ENCODE results near the gene ILK.
A peak's percentile ranks its signal among the peaks of the same experiment; 100 is the strongest.

The ILK gene

DNA sequence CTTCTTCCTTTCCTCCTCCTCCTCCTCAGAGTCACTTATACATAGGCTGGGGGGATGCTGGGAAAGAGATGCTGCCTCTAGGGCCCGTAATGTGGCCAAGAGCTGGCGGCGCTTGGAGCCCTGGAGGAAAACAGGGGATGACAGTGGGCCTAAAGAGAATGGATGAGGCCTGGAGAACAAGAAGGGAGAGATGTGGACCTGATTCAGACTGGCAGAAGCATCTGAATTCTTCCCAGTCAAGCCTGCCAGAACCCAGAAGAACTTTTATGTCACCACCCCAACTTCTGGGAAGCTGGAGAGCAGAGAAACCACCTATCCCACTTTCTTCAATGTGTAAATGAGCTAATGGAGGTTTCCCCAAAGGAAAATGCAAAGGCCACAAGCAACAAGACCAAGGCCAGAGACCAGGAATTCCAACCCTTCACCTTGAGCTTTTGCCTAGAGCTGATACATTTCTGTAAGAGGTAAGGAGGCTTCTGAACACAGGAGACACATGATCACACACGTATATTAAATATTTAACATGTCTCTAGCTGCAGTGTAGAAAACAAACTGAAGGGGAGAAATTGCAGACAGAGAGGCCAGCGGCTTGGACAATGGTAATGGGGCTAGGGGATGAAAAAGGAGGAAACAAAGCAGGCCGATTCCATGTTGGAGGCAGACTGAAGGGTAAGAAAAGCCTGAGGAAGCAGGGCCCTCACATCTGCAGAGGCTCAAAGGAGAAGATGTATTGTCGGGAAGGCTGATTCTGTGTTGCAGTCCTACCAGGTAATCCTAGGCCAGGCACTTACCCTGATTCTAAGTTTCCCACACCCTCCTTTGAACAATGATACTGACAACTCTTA lies 1.3 kb upstream of the ILK start:
- H3K27me3 ChIP-seq = no peaks in the 10 kb centered on the region
- peaks cover 5% of the 10 kb centered on the region for H3K4me1 ChIP-seq
- no peak for DNase-seq
- H3K9me3 ChIP-seq = no peaks in the 10 kb centered on the region
- TF ChIP-seq, protein P1, sequence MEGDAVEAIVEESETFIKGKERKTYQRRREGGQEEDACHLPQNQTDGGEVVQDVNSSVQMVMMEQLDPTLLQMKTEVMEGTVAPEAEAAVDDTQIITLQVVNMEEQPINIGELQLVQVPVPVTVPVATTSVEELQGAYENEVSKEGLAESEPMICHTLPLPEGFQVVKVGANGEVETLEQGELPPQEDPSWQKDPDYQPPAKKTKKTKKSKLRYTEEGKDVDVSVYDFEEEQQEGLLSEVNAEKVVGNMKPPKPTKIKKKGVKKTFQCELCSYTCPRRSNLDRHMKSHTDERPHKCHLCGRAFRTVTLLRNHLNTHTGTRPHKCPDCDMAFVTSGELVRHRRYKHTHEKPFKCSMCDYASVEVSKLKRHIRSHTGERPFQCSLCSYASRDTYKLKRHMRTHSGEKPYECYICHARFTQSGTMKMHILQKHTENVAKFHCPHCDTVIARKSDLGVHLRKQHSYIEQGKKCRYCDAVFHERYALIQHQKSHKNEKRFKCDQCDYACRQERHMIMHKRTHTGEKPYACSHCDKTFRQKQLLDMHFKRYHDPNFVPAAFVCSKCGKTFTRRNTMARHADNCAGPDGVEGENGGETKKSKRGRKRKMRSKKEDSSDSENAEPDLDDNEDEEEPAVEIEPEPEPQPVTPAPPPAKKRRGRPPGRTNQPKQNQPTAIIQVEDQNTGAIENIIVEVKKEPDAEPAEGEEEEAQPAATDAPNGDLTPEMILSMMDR (IDR thresholded peaks at IDR 0.05; ENCODE audit: low read depth, low read length) = no peak
- peak overlapping the region; percentile 85 for H3K4me3 ChIP-seq (ENCODE audit: low read depth, low read length)
- peaks cover 23% of the 10 kb centered on the region for H3K36me3 ChIP-seq

DNA sequence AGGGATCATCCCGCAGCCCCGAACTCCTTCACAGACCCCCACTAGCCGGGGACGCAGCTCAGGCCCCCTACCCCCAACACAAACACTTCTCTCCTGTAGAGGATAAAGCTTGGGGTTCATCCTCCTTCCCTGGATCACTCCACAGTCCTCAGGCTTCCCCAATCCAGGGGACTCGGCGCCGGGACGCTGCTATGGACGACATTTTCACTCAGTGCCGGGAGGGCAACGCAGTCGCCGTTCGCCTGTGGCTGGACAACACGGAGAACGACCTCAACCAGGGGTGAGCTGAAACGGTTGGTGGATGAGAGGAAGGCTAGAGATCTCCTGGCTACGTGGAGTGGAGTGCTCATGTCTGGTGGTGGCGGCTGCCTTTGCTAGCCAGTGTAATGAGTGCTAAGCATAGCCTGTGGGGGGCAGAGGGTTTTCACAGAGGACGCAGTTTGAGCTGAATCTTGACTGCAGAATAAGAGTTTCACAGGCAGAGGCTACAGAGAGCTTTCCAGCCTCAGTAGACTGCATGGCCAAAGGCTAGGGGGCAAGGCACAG lies 580 bp downstream of the ILK start:
- H3K36me3 ChIP-seq = peaks cover 23% of the 10 kb centered on the region
- DNase-seq = peak; percentile 50

DNA sequence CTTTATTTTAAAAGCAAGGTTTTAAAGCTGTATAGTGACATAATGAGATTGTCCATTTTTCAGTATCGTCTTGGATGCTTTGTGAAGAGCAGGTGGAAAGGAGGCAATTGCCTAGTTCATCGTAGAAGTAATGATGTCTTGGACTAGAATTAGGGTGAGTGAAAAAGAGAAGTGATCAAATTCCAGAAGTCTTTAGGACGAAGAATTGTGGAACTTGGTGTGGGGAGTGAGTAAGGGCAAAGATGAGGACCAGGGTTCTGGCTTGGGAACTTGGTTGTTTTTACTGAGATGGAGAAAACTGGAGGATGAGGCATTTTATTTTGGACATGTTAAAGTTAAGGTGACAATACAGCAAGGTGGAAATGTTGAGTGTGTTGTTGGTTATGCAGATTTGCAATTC lies 1.2 kb downstream of the ILK start:
- peaks cover 8% of the 10 kb centered on the region for H3K4me1 ChIP-seq
- peaks cover 19% of the 10 kb centered on the region for H3K36me3 ChIP-seq

More for the DNA sequence above, 580 bp downstream of the ILK start:
- TF ChIP-seq, protein P1 (IDR thresholded peaks at IDR 0.05; ENCODE audit: low read depth, low read length) = peak; percentile 17; the same call in 1 of the 2 replicates
- Histone ChIP-seq H3K27me3 (no peaks in the 10 kb centered on the region), H3K4me1 (peaks cover 8% of the 10 kb centered on the region), H3K4me3 (ENCODE audit: low read depth, low read length) (peak overlapping the region; percentile 85), H3K9me3 (no peaks in the 10 kb centered on the region)

DNA sequence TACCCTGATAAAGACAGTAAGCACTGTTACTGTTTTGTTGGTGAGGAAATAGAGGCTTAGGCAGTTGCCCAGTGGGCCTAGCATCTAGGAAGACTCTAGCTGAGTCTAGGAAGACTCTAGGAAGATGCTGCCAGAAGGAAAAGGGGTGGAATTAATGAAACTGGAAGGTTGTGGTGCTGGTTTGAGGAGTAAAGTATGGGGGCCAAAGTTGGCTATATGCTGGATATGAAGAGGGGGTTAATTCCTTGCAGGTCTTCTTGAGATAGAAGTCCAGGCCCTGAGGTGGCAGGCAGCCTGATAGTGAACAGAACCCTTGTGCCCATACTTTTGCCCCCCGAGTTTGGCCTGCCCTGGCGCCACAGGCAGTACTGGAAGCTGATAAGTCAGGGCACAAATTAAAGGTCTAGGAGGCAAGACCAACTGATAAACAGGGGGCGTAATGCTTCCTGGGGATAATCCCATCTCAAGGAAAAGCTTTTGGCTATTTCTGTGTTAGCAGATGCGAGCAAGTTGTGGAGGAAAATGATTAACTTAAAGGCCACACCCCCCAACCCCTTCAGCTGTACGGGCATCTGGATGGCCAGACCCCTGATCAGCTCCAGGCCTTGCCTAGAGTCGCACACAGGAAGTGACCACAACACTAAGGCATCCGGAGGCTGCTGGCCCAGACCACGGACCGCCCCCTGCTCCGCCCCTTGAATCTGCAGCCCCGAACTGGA lies 3.1 kb downstream of the ILK start:
- peaks cover 10% of the 10 kb centered on the region for H3K36me3 ChIP-seq
- TF ChIP-seq, protein P1 (IDR thresholded peaks at IDR 0.05; ENCODE audit: low read depth, low read length) = no peak
- peak; percentile 85 for DNase-seq
- H3K4me3 ChIP-seq (ENCODE audit: low read depth, low read length) = no peak overlapping the region
- H3K27me3 ChIP-seq = no peaks in the 10 kb centered on the region
- H3K4me1 ChIP-seq = peaks cover 8% of the 10 kb centered on the region
- H3K9me3 ChIP-seq = no peaks in the 10 kb centered on the region

More for the DNA sequence above, 1.2 kb downstream of the ILK start:
- H3K27me3 ChIP-seq = no peaks in the 10 kb centered on the region
- H3K4me3 ChIP-seq (ENCODE audit: low read depth, low read length) = peak overlapping the region; percentile 85
- DNase-seq = no peak
- TF ChIP-seq, protein P1 (IDR thresholded peaks at IDR 0.05; ENCODE audit: low read depth, low read length) = no peak
- H3K9me3 ChIP-seq = no peaks in the 10 kb centered on the region

DNA sequence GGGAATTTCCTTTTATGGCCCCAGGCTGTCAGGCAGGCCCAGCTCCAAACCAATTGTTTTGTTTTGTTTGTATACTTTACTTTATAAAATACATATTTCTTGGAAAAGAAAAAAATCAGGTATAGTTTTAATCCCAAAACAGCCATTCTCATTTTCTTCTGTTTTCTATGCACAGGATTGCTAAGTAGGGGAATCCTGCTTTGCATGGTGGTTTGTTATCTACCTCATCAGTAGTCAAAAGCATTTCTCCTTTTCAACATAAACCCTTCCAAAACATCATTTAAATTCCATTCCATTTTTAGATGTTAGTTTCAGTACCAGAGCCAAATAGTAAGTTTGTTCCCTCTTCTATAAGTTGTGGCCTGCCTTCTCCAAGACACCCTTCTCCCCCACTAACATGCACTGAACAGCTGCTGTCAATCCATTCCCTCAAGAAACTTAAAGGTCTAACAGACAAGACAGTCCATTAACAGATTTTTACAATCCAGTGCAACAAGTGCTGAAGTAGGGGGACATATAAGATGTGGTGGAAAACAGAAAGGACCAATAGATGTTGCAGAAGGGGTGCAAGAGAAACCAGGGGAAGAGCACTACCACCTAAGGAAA lies 3.7 kb downstream of the ILK start:
- peaks cover 8% of the 10 kb centered on the region for H3K4me1 ChIP-seq

More for the DNA sequence above, 3.7 kb downstream of the ILK start:
- TF ChIP-seq, protein P1 (IDR thresholded peaks at IDR 0.05; ENCODE audit: low read depth, low read length) = no peak
- no peak for DNase-seq
- Histone ChIP-seq H3K27me3 (no peaks in the 10 kb centered on the region), H3K4me3 (ENCODE audit: low read depth, low read length) (no peak overlapping the region), H3K36me3 (peaks cover 9% of the 10 kb centered on the region), H3K9me3 (no peaks in the 10 kb centered on the region)
